ENCODE measurements around the gene RNU5D-1. TPM values are rescaled to one million over a fixed set of nuclear protein-coding genes. Genes with fewer than 3 reads are reported as not detected.

RNU5D-1 gene
- total RNA-seq, 1 experiment from 2014 or later = not detected

- TF ChIP-seq IRF1 (CRISPR knock-in tag; IDR thresholded peaks at IDR 0.05) (no peak), ZNF512 (CRISPR knock-in tag; IDR thresholded peaks at IDR 0.05; ENCODE audit: borderline replicate concordance) (no peak), ATF3 (CRISPR knock-in tag; conservative IDR thresholded peaks at IDR 0.05) (no peak), PRDM15 (CRISPR knock-in tag; IDR thresholded peaks at IDR 0.05) (no peak), ZNF281 (CRISPR knock-in tag; IDR thresholded peaks at IDR 0.05) (peak; percentile 31; the same call in 1 of the 2 replicates), ZNF121 (CRISPR knock-in tag; IDR thresholded peaks at IDR 0.05) (no peak), AR (CRISPR knock-in tag; IDR thresholded peaks at IDR 0.05) (no peak), EMX1 (CRISPR knock-in tag; IDR thresholded peaks at IDR 0.05) (no peak), ETV6 (CRISPR knock-in tag; IDR thresholded peaks at IDR 0.05) (peak; percentile 63), SP1 (CRISPR knock-in tag; conservative IDR thresholded peaks at IDR 0.05) (peak; percentile 98), FOXJ3 (CRISPR knock-in tag; IDR thresholded peaks at IDR 0.05; ENCODE audit: borderline replicate concordance) (no peak), NR3C1 (CRISPR knock-in tag; conservative IDR thresholded peaks at IDR 0.05; ENCODE audit: low read depth) (no peak), RELA (CRISPR knock-in tag; IDR thresholded peaks at IDR 0.05; ENCODE audit: borderline replicate concordance) (0 out of 2 replicates have a peak, but pooled peaks have one; percentile 22), E2F1 (CRISPR knock-in tag; IDR thresholded peaks at IDR 0.05) (peak; percentile 82; the same call in 1 of the 2 replicates), CBFB (CRISPR knock-in tag; IDR thresholded peaks at IDR 0.05; ENCODE audit: low read depth) (no peak), ATF1 (CRISPR knock-in tag; IDR thresholded peaks at IDR 0.05) (peak; percentile 50), ZNF263 (CRISPR knock-in tag; IDR thresholded peaks at IDR 0.05; ENCODE audit: low read depth) (no peak), CREM (CRISPR knock-in tag; IDR thresholded peaks at IDR 0.05) (peak; percentile 99), NR2C2 (CRISPR knock-in tag; IDR thresholded peaks at IDR 0.05) (no peak), ZNF532 (CRISPR knock-in tag; IDR thresholded peaks at IDR 0.05; ENCODE audit: borderline replicate concordance) (no peak)
Measured at GRCh38 chr1:44775078-44775929, 44.3 kb upstream of the RNU5D-1 start, which contains the start of gene RPS8 (continued).
